AG10803 (cell line): ENCODE results near the gene DTNB.

Source experiments
- DNase-seq: peaks from one replicate; pipeline ENCODE4 v3.0.0; 2010; ENCODE audit warnings: low read depth
- H3K4me3 ChIP-seq: 2 replicates; pipeline ENCODE4 v1.5.1; 2011; ENCODE audit warnings: mild to moderate bottlenecking, low read length, control low read depth
- CTCF ChIP-seq: conservative IDR thresholded peaks from 2 replicates; pipeline ENCODE4 v1.5.1; 2011; ENCODE audit warnings: mild to moderate bottlenecking, low read length, control low read depth, inconsistent platforms

The DTNB gene

GRCh38 chr2:25521126-25521525 lies 152.3 kb downstream of the DTNB start:
- no peak for TF ChIP-seq CTCF
- H3K4me3 ChIP-seq, result no peak overlapping the region
- peak; percentile 3 for DNase-seq

- H3K4me3 ChIP-seq, result no peak overlapping the region
- DNase-seq, result no peak
- TF ChIP-seq CTCF, result no peak
Measured at GRCh38 chr2:25517701-25518100, 155.7 kb downstream of the DTNB start.

GRCh38 chr2:25514043-25514637 lies 159.2 kb downstream of the DTNB start:
- H3K4me3 ChIP-seq, result no peak overlapping the region
- DNase-seq, result no peak
- TF ChIP-seq CTCF, result no peak

- no peak for TF ChIP-seq CTCF
- DNase-seq, result no peak
- no peak overlapping the region for H3K4me3 ChIP-seq
Measured at GRCh38 chr2:25512707-25513106, 160.7 kb downstream of the DTNB start.

- no peak for TF ChIP-seq CTCF
- H3K4me3 ChIP-seq, result no peak overlapping the region
- no peak for DNase-seq
Measured at GRCh38 chr2:25506226-25506625, 167.2 kb downstream of the DTNB start.

- H3K4me3 ChIP-seq, result no peak overlapping the region
- TF ChIP-seq CTCF, result no peak
- DNase-seq, result no peak
Measured at GRCh38 chr2:25505622-25506021, 167.8 kb downstream of the DTNB start.

- H3K4me3 ChIP-seq, result no peak overlapping the region
- no peak for TF ChIP-seq CTCF
- DNase-seq, result no peak
Measured at GRCh38 chr2:25505182-25505581, 168.2 kb downstream of the DTNB start.
